ENCODE measurements around the gene CNTN1.

DNA sequence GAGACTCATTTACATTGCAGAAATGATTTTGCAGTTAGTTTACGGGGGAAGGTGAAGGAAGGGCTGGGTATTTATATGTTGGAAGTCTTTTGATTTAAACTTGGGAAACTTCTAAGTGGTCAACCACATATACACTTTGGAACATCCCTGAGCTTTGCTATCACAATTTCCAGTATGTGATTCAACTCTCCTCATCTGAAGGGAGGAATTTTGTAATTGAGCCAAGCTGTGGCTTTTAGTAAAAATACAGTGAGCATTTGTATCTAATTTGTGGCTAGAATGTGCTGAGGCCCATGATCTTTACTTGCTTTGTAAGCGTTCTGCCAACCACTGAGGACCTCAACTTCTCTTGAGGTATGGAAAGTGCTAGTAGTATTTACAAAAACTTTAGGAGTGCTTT, 260.8 kb downstream of the CNTN1 start:
- TF ChIP-seq GATA2 (IDR thresholded peaks at IDR 0.05; ENCODE audit: low read depth, low read length) (no peak), GATA3 (IDR thresholded peaks at IDR 0.05; ENCODE audit: low read depth, low read length) (no peak)

All from SH-SY5Y (cell line).